ENCODE results near the gene RMND1. TPM values are rescaled to one million over a fixed set of nuclear protein-coding genes. Genes with fewer than 3 reads are reported as not detected.

Gene RMND1
- total and polyA plus RNA-seq, 2 of the 13 experiments (the other 11 are each of a cell fraction or from before 2014, with no cell fraction given): 34.0 to 72.5 TPM

GRCh38 chr6:151498327-151498726, 46.4 kb upstream of the RMND1 start (continued):
- no peak for TF ChIP-seq RBM22 (optimal IDR thresholded peaks at IDR 0.05; ENCODE audit: low read length)
- TF ChIP-seq, protein P1, sequence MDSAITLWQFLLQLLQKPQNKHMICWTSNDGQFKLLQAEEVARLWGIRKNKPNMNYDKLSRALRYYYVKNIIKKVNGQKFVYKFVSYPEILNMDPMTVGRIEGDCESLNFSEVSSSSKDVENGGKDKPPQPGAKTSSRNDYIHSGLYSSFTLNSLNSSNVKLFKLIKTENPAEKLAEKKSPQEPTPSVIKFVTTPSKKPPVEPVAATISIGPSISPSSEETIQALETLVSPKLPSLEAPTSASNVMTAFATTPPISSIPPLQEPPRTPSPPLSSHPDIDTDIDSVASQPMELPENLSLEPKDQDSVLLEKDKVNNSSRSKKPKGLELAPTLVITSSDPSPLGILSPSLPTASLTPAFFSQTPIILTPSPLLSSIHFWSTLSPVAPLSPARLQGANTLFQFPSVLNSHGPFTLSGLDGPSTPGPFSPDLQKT (CRISPR knock-in tag; IDR thresholded peaks at IDR 0.05; ENCODE audit: borderline replicate concordance): no peak
- no peak for TF ChIP-seq ZBTB46 (CRISPR knock-in tag; IDR thresholded peaks at IDR 0.05; ENCODE audit: borderline replicate concordance)
- no peak for TF ChIP-seq CCDC6 (CRISPR knock-in tag; IDR thresholded peaks at IDR 0.05)
- no peak for TF ChIP-seq ZNF746 (CRISPR knock-in tag; IDR thresholded peaks at IDR 0.05)
- no peak for TF ChIP-seq HOXA3 (CRISPR knock-in tag; IDR thresholded peaks at IDR 0.05)
- TF ChIP-seq NCOA1 (CRISPR knock-in tag; IDR thresholded peaks at IDR 0.05): no peak
- peak; percentile 94 for TF ChIP-seq ELF3 (CRISPR knock-in tag; IDR thresholded peaks at IDR 0.05)
- TF ChIP-seq GABPA (IDR thresholded peaks at IDR 0.05; ENCODE audit: low read depth, low read length): no peak
- TF ChIP-seq GABPA (CRISPR knock-in tag; IDR thresholded peaks at IDR 0.05; ENCODE audit: low read depth): no peak
- no peak for TF ChIP-seq CREBL2 (CRISPR knock-in tag; IDR thresholded peaks at IDR 0.05; ENCODE audit: borderline replicate concordance)
- TF ChIP-seq, protein P2, sequence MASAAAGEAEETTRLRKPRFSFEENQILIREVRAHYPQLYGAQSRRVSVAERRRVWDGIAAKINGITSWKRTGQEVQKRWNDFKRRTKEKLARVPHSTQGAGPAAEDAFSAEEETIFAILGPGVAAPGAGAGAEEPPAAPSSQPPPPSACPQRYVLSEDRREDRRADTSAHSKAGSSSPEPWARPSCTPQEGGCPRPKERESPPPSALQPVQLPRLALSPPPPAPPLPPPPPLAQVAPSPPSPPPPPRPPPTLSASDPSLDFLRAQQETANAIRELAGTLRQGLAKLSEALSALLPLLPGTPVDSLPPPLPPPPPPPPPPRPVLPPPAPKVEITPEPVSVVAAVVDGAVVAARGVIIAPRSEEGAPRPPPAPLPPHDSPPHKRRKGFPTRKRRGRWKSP (CRISPR knock-in tag; IDR thresholded peaks at IDR 0.05): no peak
- no peak for TF ChIP-seq PAWR (CRISPR knock-in tag; IDR thresholded peaks at IDR 0.05; ENCODE audit: borderline replicate concordance)
- TF ChIP-seq SSRP1 (CRISPR knock-in tag; IDR thresholded peaks at IDR 0.05): no peak
- TF ChIP-seq PHF21A (CRISPR knock-in tag; IDR thresholded peaks at IDR 0.05): no peak
- no peak for TF ChIP-seq KLF13 (CRISPR knock-in tag; IDR thresholded peaks at IDR 0.05)
- TF ChIP-seq ZNF652 (CRISPR knock-in tag; IDR thresholded peaks at IDR 0.05; ENCODE audit: borderline replicate concordance, low read depth): peak; percentile 7; the same call in 1 of the 2 replicates
- peak; percentile 91 for TF ChIP-seq GATAD2A (CRISPR knock-in tag; IDR thresholded peaks at IDR 0.05)
- TF ChIP-seq, protein P3, sequence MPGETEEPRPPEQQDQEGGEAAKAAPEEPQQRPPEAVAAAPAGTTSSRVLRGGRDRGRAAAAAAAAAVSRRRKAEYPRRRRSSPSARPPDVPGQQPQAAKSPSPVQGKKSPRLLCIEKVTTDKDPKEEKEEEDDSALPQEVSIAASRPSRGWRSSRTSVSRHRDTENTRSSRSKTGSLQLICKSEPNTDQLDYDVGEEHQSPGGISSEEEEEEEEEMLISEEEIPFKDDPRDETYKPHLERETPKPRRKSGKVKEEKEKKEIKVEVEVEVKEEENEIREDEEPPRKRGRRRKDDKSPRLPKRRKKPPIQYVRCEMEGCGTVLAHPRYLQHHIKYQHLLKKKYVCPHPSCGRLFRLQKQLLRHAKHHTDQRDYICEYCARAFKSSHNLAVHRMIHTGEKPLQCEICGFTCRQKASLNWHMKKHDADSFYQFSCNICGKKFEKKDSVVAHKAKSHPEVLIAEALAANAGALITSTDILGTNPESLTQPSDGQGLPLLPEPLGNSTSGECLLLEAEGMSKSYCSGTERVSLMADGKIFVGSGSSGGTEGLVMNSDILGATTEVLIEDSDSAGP (CRISPR knock-in tag; IDR thresholded peaks at IDR 0.05; ENCODE audit: borderline replicate concordance): no peak

Data from HepG2 (cell line).